SU-DHL-6 (cell line): Measurements from ENCODE around the gene CLN6.
A peak's percentile ranks its signal among the peaks of the same experiment; 100 is the strongest.

Experiments used
- H2AFZ ChIP-seq: fragments of 200-600 bp; sonication (generic); 2 replicates; pipeline ENCODE4 v1.6.1; 2014; ENCODE audit warnings: low read depth, mild to moderate bottlenecking, moderate library complexity, mixed read lengths, antibody characterized with exemption, low read length; ENCODE audit not compliant: severe bottlenecking
- H3F3A ChIP-seq: fragments of 200-600 bp; shearing (Covaris generic); 2 replicates; pipeline ENCODE4 v1.6.0; 2016; ENCODE audit warnings: antibody characterized with exemption, mild to moderate bottlenecking; ENCODE audit not compliant: insufficient read depth
- H3K27ac ChIP-seq: fragments of 200-600 bp; sonication (generic); 2 replicates; pipeline ENCODE4 v1.5.1; 2016; ENCODE audit warnings: low read depth, mild to moderate bottlenecking, low read length, moderate library complexity, mixed read lengths
- H3K27me3 ChIP-seq: fragments of 200-600 bp; sonication (generic), shearing (Covaris generic); 2 replicates; pipeline ENCODE4 v1.6.0; 2014; ENCODE audit warnings: mild to moderate bottlenecking, low read length
- H3K36me3 ChIP-seq: fragments of 200-600 bp; sonication (generic); 2 replicates; pipeline ENCODE4 v1.6.1; 2014; ENCODE audit warnings: mild to moderate bottlenecking, low read length, mixed read lengths
- H3K4me2 ChIP-seq: fragments of 300-600, 200-600 bp; shearing (Covaris generic), sonication (generic); 2 replicates; pipeline ENCODE4 v1.6.0; 2014; ENCODE audit warnings: low read length, low read depth, mild to moderate bottlenecking; ENCODE audit not compliant: poor library complexity, severe bottlenecking
- H3K4me3 ChIP-seq: fragments of 200-600 bp; sonication (generic); 2 replicates; pipeline ENCODE4 v1.5.1; 2014; ENCODE audit warnings: antibody characterized with exemption, low read length, mild to moderate bottlenecking, mixed read lengths; ENCODE audit not compliant: insufficient read depth, poor library complexity, severe bottlenecking
- H3K79me2 ChIP-seq: fragments of 200-600 bp; sonication (generic); 2 replicates; pipeline ENCODE4 v1.6.1; 2014; ENCODE audit warnings: mild to moderate bottlenecking, low read length, moderate library complexity; ENCODE audit not compliant: insufficient read depth
- H3K9ac ChIP-seq: fragments of 200-600 bp; sonication (generic); 2 replicates; pipeline ENCODE4 v1.7.0; 2014; ENCODE audit warnings: mild to moderate bottlenecking, low read length
- H3K9me2 ChIP-seq: fragments of 200-600 bp; sonication (generic); replicated peaks from 2 replicates; pipeline ENCODE4 v1.6.1; 2014; ENCODE audit warnings: low read length; ENCODE audit not compliant: insufficient read depth
- H3K9me3 ChIP-seq: fragments of 200-600 bp; sonication (generic); 2 replicates; pipeline ENCODE4 v1.6.1; 2014; ENCODE audit warnings: low read length, mixed read lengths; ENCODE audit not compliant: insufficient read depth
- H4K20me1 ChIP-seq: fragments of 200-600 bp; sonication (generic); 2 replicates; pipeline ENCODE4 v1.6.1; 2014; ENCODE audit warnings: low read depth, mild to moderate bottlenecking, antibody characterized with exemption, low read length, moderate library complexity, mixed read lengths
- CTCF ChIP-seq: fragments of 200-600 bp; sonication (generic); IDR thresholded peaks from one replicate; pipeline ENCODE4 v1.5.1; 2017; ENCODE audit warnings: antibody characterized with exemption, mild to moderate bottlenecking, low read length, moderate library complexity; ENCODE audit not compliant: insufficient read depth, poor library complexity, severe bottlenecking
- EZH2phosphoT487 ChIP-seq: fragments of 200-600 bp; sonication (generic), shearing (Covaris generic); conservative IDR thresholded peaks from 2 replicates; pipeline ENCODE4 v1.6.1; 2018; ENCODE audit warnings: mild to moderate bottlenecking, antibody characterized with exemption, low read length, moderate library complexity, mixed read lengths

CLN6 gene

GRCh38 chr15:68208136-68208535 lies 21.4 kb downstream of the CLN6 start:
- TF ChIP-seq EZH2phosphoT487 (no peak), CTCF (no peak)
- Histone ChIP-seq H2AFZ (no peak overlapping the region), H3K9ac (peak overlapping the region; percentile 53; the same call in 1 of the 2 replicates), H3K9me2 (no peaks in the 10 kb centered on the region), H3K4me2 (peak overlapping the region; percentile 54), H3K36me3 (no peaks in the 10 kb centered on the region), H3K27ac (peak overlapping the region; percentile 93), H3K79me2 (peaks cover 25% of the 10 kb centered on the region), H4K20me1 (no peaks in the 10 kb centered on the region), H3F3A (peaks cover 8% of the 10 kb centered on the region), H3K27me3 (no peaks in the 10 kb centered on the region), H3K4me3 (no peak overlapping the region), H3K9me3 (no peaks in the 10 kb centered on the region)

- no peak overlapping the region for H3K27ac ChIP-seq
- no peak overlapping the region for H3K4me2 ChIP-seq
- H3K4me3 ChIP-seq = no peak overlapping the region
- no peaks in the 10 kb centered on the region for H4K20me1 ChIP-seq
- no peaks in the 10 kb centered on the region for H3K36me3 ChIP-seq
- H3K9me2 ChIP-seq = no peaks in the 10 kb centered on the region
- H3K9ac ChIP-seq = no peak overlapping the region
- peaks cover 7% of the 10 kb centered on the region for H3F3A ChIP-seq
- H3K9me3 ChIP-seq = no peaks in the 10 kb centered on the region
- peaks cover 25% of the 10 kb centered on the region for H3K79me2 ChIP-seq
- TF ChIP-seq CTCF (no peak), EZH2phosphoT487 (no peak)
- no peak overlapping the region for H2AFZ ChIP-seq
- no peaks in the 10 kb centered on the region for H3K27me3 ChIP-seq
Observed at GRCh38 chr15:68207176-68207935, 22.2 kb downstream of the CLN6 start.

DNA sequence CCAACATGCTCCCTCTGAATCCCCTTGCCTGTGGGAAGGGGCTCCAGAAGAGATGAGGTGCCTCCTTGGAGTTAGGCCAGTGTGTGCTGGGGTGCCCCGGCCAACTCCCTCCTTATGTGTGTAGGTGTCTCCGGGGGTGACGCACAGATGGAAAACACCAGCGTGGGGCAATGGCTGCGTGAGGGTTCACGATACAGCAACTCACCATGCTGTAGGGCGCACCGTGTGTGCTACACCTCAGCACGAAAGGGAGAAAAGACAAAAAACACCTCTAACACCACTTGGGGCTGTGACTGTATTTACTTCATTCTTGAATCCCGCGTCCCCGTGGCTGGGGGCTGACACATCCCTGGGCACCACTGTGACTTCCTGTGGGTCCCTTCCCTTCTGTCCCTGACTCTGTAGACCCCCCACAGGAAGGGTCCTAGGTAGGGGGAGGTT lies 22.8 kb downstream of the CLN6 start:
- H3K36me3 ChIP-seq = no peaks in the 10 kb centered on the region
- no peak overlapping the region for H3K4me3 ChIP-seq
- H2AFZ ChIP-seq = no peak overlapping the region
- TF ChIP-seq EZH2phosphoT487 = no peak
- no peak for TF ChIP-seq CTCF
- no peaks in the 10 kb centered on the region for H3K9me2 ChIP-seq
- peaks cover 25% of the 10 kb centered on the region for H3K79me2 ChIP-seq
- no peak overlapping the region for H3K9ac ChIP-seq
- H4K20me1 ChIP-seq = no peaks in the 10 kb centered on the region
- peaks cover 5% of the 10 kb centered on the region for H3F3A ChIP-seq
- H3K4me2 ChIP-seq = no peak overlapping the region
- no peaks in the 10 kb centered on the region for H3K9me3 ChIP-seq
- H3K27ac ChIP-seq = no peak overlapping the region
- no peaks in the 10 kb centered on the region for H3K27me3 ChIP-seq
